ENCODE measurements around the gene UVRAG. TPM values are rescaled to one million over a fixed set of nuclear protein-coding genes. Genes with fewer than 3 reads are reported as not detected.
"Not testable (repeated sequence)": the region's sequence is repeated elsewhere in the genome, so short reads cannot be mapped to it uniquely, and the experiment has no call there.

UVRAG gene
- total RNA-seq, 1 donor from 2014 or later, result 17.8 TPM

DNA sequence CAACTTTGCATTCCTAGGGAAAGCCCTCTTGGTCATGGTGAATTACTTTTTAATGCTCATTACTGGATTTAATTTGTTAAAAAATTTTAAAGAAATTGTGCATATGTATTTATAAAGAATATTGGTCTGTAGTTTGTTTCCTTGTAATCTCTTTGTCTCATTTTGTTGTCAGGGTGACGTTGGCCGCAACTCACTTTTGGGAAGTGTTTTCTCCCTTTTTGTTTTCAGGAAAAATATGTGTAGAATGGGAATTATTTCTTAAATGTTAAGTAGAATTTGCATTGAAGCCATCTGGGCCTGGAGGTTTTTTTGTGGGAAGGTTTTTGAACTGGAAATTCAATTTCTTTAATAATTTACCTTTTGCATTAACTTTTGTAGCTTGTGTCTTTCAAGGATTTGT is 149.1 kb downstream of the UVRAG start:
- no peak for DNase-seq
- no peak overlapping the region for H3K4me3 Mint-ChIP-seq (ENCODE audit: unreplicated experiment)
- H3K27me3 Mint-ChIP-seq (ENCODE audit: unreplicated experiment), result no peaks in the 10 kb centered on the region
- H3K9me3 Mint-ChIP-seq (ENCODE audit: unreplicated experiment), result no peaks in the 10 kb centered on the region
- TF ChIP-seq, protein P1, sequence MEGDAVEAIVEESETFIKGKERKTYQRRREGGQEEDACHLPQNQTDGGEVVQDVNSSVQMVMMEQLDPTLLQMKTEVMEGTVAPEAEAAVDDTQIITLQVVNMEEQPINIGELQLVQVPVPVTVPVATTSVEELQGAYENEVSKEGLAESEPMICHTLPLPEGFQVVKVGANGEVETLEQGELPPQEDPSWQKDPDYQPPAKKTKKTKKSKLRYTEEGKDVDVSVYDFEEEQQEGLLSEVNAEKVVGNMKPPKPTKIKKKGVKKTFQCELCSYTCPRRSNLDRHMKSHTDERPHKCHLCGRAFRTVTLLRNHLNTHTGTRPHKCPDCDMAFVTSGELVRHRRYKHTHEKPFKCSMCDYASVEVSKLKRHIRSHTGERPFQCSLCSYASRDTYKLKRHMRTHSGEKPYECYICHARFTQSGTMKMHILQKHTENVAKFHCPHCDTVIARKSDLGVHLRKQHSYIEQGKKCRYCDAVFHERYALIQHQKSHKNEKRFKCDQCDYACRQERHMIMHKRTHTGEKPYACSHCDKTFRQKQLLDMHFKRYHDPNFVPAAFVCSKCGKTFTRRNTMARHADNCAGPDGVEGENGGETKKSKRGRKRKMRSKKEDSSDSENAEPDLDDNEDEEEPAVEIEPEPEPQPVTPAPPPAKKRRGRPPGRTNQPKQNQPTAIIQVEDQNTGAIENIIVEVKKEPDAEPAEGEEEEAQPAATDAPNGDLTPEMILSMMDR (IDR thresholded peaks at IDR 0.05; ENCODE audit: partially characterized antibody, unreplicated experiment), result no peak
- H3K27ac Mint-ChIP-seq (ENCODE audit: unreplicated experiment), result no peak overlapping the region
- H3K36me3 Mint-ChIP-seq (ENCODE audit: unreplicated experiment), result no peaks in the 10 kb centered on the region
- H3K4me1 Mint-ChIP-seq (ENCODE audit: low read depth, unreplicated experiment), result peaks cover 5% of the 10 kb centered on the region

GRCh38 chr11:75966537-75967287 is 151.7 kb downstream of the UVRAG start:
- Mint-ChIP-seq H3K36me3 (ENCODE audit: unreplicated experiment) (no peaks in the 10 kb centered on the region), H3K27me3 (ENCODE audit: unreplicated experiment) (no peaks in the 10 kb centered on the region), H3K4me3 (ENCODE audit: unreplicated experiment) (no peak overlapping the region), H3K27ac (ENCODE audit: unreplicated experiment) (no peak overlapping the region), H3K9me3 (ENCODE audit: unreplicated experiment) (no peaks in the 10 kb centered on the region), H3K4me1 (ENCODE audit: low read depth, unreplicated experiment) (peaks cover 5% of the 10 kb centered on the region)
- DNase-seq, result no peak
- TF ChIP-seq, protein P1 (IDR thresholded peaks at IDR 0.05; ENCODE audit: partially characterized antibody, unreplicated experiment), result no peak

GRCh38 chr11:75968021-75968625 is 153.1 kb downstream of the UVRAG start:
- Mint-ChIP-seq H3K4me3 (ENCODE audit: unreplicated experiment) (no peak overlapping the region), H3K4me1 (ENCODE audit: low read depth, unreplicated experiment) (peaks cover 5% of the 10 kb centered on the region), H3K27ac (ENCODE audit: unreplicated experiment) (no peak overlapping the region), H3K9me3 (ENCODE audit: unreplicated experiment) (no peaks in the 10 kb centered on the region), H3K36me3 (ENCODE audit: unreplicated experiment) (peaks cover 2% of the 10 kb centered on the region), H3K27me3 (ENCODE audit: unreplicated experiment) (no peaks in the 10 kb centered on the region)
- no peak for DNase-seq
- TF ChIP-seq, protein P1 (IDR thresholded peaks at IDR 0.05; ENCODE audit: partially characterized antibody, unreplicated experiment), result no peak

GRCh38 chr11:75969626-75970308 is 154.8 kb downstream of the UVRAG start:
- Mint-ChIP-seq H3K27me3 (ENCODE audit: unreplicated experiment) (no peaks in the 10 kb centered on the region), H3K9me3 (ENCODE audit: unreplicated experiment) (no peaks in the 10 kb centered on the region), H3K4me3 (ENCODE audit: unreplicated experiment) (no peak overlapping the region), H3K36me3 (ENCODE audit: unreplicated experiment) (peaks cover 6% of the 10 kb centered on the region), H3K4me1 (ENCODE audit: low read depth, unreplicated experiment) (peaks cover 5% of the 10 kb centered on the region), H3K27ac (ENCODE audit: unreplicated experiment) (no peak overlapping the region)
- DNase-seq, result no peak
- TF ChIP-seq, protein P1 (IDR thresholded peaks at IDR 0.05; ENCODE audit: partially characterized antibody, unreplicated experiment), result no peak

GRCh38 chr11:75973710-75974109 is 158.7 kb downstream of the UVRAG start:
- H3K4me3 Mint-ChIP-seq (ENCODE audit: unreplicated experiment); H3K9me3 Mint-ChIP-seq (ENCODE audit: unreplicated experiment); DNase-seq; H3K4me1 Mint-ChIP-seq (ENCODE audit: low read depth, unreplicated experiment); H3K36me3 Mint-ChIP-seq (ENCODE audit: unreplicated experiment); H3K27ac Mint-ChIP-seq (ENCODE audit: unreplicated experiment); H3K27me3 Mint-ChIP-seq (ENCODE audit: unreplicated experiment): not testable (repeated sequence)

GRCh38 chr11:75979075-75979474 is 164.1 kb downstream of the UVRAG start:
- H3K36me3 Mint-ChIP-seq (ENCODE audit: unreplicated experiment); DNase-seq; H3K4me1 Mint-ChIP-seq (ENCODE audit: low read depth, unreplicated experiment); H3K27ac Mint-ChIP-seq (ENCODE audit: unreplicated experiment); H3K4me3 Mint-ChIP-seq (ENCODE audit: unreplicated experiment); H3K27me3 Mint-ChIP-seq (ENCODE audit: unreplicated experiment); H3K9me3 Mint-ChIP-seq (ENCODE audit: unreplicated experiment): not testable (repeated sequence)

DNA sequence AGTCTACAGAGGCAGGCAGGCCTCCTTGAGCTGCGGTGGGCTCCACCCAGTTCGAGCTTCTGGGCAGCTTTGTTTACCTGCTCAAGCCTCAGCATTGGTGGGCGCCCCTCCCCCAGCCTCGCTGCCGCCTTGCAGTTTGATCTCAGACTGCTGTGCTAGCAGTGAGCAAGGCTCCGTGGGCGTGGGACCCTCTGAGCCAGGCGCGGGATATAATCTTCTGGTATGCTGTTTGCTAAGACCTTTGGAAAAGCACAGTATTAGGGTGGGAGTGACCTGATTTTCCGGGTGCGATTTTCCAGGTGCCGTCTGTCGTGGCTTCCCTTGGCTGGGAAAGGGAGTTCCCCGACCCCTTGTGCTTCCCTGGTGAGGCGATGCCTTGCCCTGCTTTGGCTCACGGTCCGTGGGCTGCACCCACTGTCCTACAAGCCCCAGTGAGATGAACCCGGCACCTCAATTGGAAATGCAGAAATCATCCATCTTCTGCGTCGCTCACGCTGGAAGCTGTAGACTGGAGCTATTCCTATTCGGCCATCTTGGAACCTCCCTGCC is 164.5 kb downstream of the UVRAG start:
- peak overlapping the region; percentile 38 for H3K27ac Mint-ChIP-seq (ENCODE audit: unreplicated experiment)
- not testable (repeated sequence) for H3K4me1 Mint-ChIP-seq (ENCODE audit: low read depth, unreplicated experiment); H3K36me3 Mint-ChIP-seq (ENCODE audit: unreplicated experiment); DNase-seq; H3K9me3 Mint-ChIP-seq (ENCODE audit: unreplicated experiment); H3K27me3 Mint-ChIP-seq (ENCODE audit: unreplicated experiment)
- peak overlapping the region; percentile 43 for H3K4me3 Mint-ChIP-seq (ENCODE audit: unreplicated experiment)

Data from glutamatergic neuron (in vitro differentiated cells).